Natural killer cell (primary cell): Measurements from ENCODE around the gene ARMC3. TPM values are rescaled to one million over a fixed set of nuclear protein-coding genes. Genes with fewer than 3 reads are reported as not detected.

Experiments used
- ATAC-seq, 3 donors: fragments of 150-1000 bp in 2 of 3; fragments of 200-7000 bp in 1 of 3; cut with Tn5 transposase; 1 replicate in 1 of 3; 2 replicates in 2 of 3; pipeline ENCODE4 v1.10.0; 2021; ENCODE audit warnings: mild to moderate bottlenecking in 2 of 3, moderate library complexity in 2 of 3
- DNase-seq, 2 donors: peaks; one replicate each; pipeline versions ENCODE4 v3.0.0 to v3.0.0-alpha.2; 2013 to 2021; ENCODE audit warnings: mixed read lengths in 1 of 2
- H3K27ac ChIP-seq: one replicate; pipeline ENCODE4 v1.5.1; 2013; ENCODE audit warnings: mild to moderate bottlenecking, low read length
- H3K27me3 ChIP-seq: one replicate; pipeline ENCODE4 v1.6.1; 2013; ENCODE audit warnings: low read length; ENCODE audit not compliant: control insufficient read depth, insufficient read depth
- H3K36me3 ChIP-seq: one replicate; pipeline ENCODE4 v1.6.1; 2013; ENCODE audit warnings: low read length; ENCODE audit not compliant: control insufficient read depth, insufficient read depth
- H3K4me1 ChIP-seq: one replicate; pipeline ENCODE4 v1.6.1; 2013; ENCODE audit warnings: low read length; ENCODE audit not compliant: control insufficient read depth, insufficient read depth
- H3K4me3 ChIP-seq: one replicate; pipeline ENCODE4 v1.5.1; 2013; ENCODE audit warnings: low read length
- H3K9me3 ChIP-seq: one replicate; pipeline ENCODE4 v1.6.1; 2013; ENCODE audit warnings: low read length; ENCODE audit not compliant: control insufficient read depth, insufficient read depth
- H3K27ac Mint-ChIP-seq, 2 donors: one replicate each; pipeline ENCODE4 v1.8.0; 2022; ENCODE audit warnings: mild to moderate bottlenecking in 2 of 2, mixed read lengths in 2 of 2, moderate library complexity in 1 of 2
- H3K27me3 Mint-ChIP-seq, 2 donors: one replicate each; pipeline ENCODE4 v1.8.0; 2022; ENCODE audit warnings: low read depth in 2 of 2, mixed read lengths in 2 of 2
- H3K36me3 Mint-ChIP-seq: one replicate; pipeline ENCODE4 v1.8.0; 2022; ENCODE audit warnings: mixed read lengths
- H3K4me1 Mint-ChIP-seq, 2 donors: one replicate each; pipeline ENCODE4 v1.8.0; 2022; ENCODE audit warnings: mixed read lengths in 2 of 2
- H3K4me3 Mint-ChIP-seq: one replicate; pipeline ENCODE4 v1.8.0; 2022; ENCODE audit warnings: mild to moderate bottlenecking, moderate library complexity, mixed read lengths
- H3K9me3 Mint-ChIP-seq, 2 donors: one replicate each; pipeline ENCODE4 v1.8.0; 2022; ENCODE audit warnings: mixed read lengths in 2 of 2
- CTCF ChIP-seq: fragments of 200-600 bp; IDR thresholded peaks from one replicate; pipeline ENCODE4 v1.8.0; 2022; ENCODE audit warnings: antibody characterized with exemption
- WGBS: methylation state at CpG from one replicate; pipeline ENCODE4 v1.1.7; 2013; ENCODE audit warnings: missing lambda C conversion rate; ENCODE audit not compliant: insufficient coverage; 5-methylcytosine and 5-hydroxymethylcytosine counted together
- intact Hi-C: fragments of 100-400 bp; cut with micrococcal nuclease; formaldehyde crosslinking; loops from one replicate; pipeline ENCODE4 v1.14.2; 2022
- total RNA-seq, 4 donors: library from RNA; stranded (reverse); fragments of 120-200 nt in 1 of 4; gene quantifications; one replicate each; pipeline versions ENCODE4 v1.2.3 to v1.2.4, GENCODE V29; 2013 to 2022

Gene ARMC3
- total RNA-seq, 3 donors from 2014 or later (not counting 1 experiment from before 2014, with no cell fraction given) = 0.65 to 0.68 TPM; not detected in 1

- peaks cover 30 to 64% of the 10 kb centered on the region in 2 donors for H3K27me3 Mint-ChIP-seq
- H3K4me1 Mint-ChIP-seq = no peaks in the 10 kb centered on the region
- Histone ChIP-seq H3K4me3 (no peak overlapping the region), H3K9me3 (no peaks in the 10 kb centered on the region), H3K27ac (no peak overlapping the region), H3K36me3 (no peaks in the 10 kb centered on the region), H3K4me1 (no peaks in the 10 kb centered on the region), H3K27me3 (no peaks in the 10 kb centered on the region)
- no peak for TF ChIP-seq CTCF
- 93% methylated on average over 4 of the region's 7 CpGs for WGBS
- no peak overlapping the region for H3K27ac Mint-ChIP-seq
- ATAC-seq (no peak), DNase-seq (no peak)
- H3K36me3 Mint-ChIP-seq = no peaks in the 10 kb centered on the region
- no peak overlapping the region for H3K4me3 Mint-ChIP-seq
- H3K9me3 Mint-ChIP-seq = peaks cover 0 to 2% of the 10 kb centered on the region in 2 donors
- intact Hi-C loops = no loop called here
Observed at GRCh38 chr10:23080262-23080661, 152.4 kb downstream of the ARMC3 start.

- ATAC-seq = no peak
Observed at GRCh38 chr10:23081221-23081750, 153.4 kb downstream of the ARMC3 start.

GRCh38 chr10:23081891-23082290 lies 154.0 kb downstream of the ARMC3 start:
- H3K27ac Mint-ChIP-seq = no peak overlapping the region
- WGBS = 86% methylated on average over 3 of the region's 4 CpGs
- H3K27me3 Mint-ChIP-seq = peaks cover 29 to 76% of the 10 kb centered on the region in 2 donors
- peaks cover 0 to 2% of the 10 kb centered on the region in 2 donors for H3K9me3 Mint-ChIP-seq
- no peak overlapping the region for H3K27ac ChIP-seq
- intact Hi-C loops = no loop called here
- no peaks in the 10 kb centered on the region for H3K4me1 ChIP-seq
- no peak for TF ChIP-seq CTCF
- H3K9me3 ChIP-seq = no peaks in the 10 kb centered on the region
- H3K36me3 ChIP-seq = no peaks in the 10 kb centered on the region
- no peaks in the 10 kb centered on the region for H3K36me3 Mint-ChIP-seq
- H3K27me3 ChIP-seq = no peaks in the 10 kb centered on the region
- no peaks in the 10 kb centered on the region for H3K4me1 Mint-ChIP-seq
- H3K4me3 ChIP-seq = no peak overlapping the region
- DNase-seq (peak in 1 of 2 donors; percentile 12), ATAC-seq (no peak)
- H3K4me3 Mint-ChIP-seq = no peak overlapping the region

More at GRCh38 chr10:23081221-23081750, 153.4 kb downstream of the ARMC3 start:
- DNase-seq = no peak
- Histone ChIP-seq H3K4me1 (no peaks in the 10 kb centered on the region), H3K36me3 (no peaks in the 10 kb centered on the region), H3K9me3 (no peaks in the 10 kb centered on the region), H3K27me3 (no peaks in the 10 kb centered on the region), H3K27ac (no peak overlapping the region), H3K4me3 (no peak overlapping the region)
- WGBS = 81% methylated on average over 7 of the region's 7 CpGs
- no peaks in the 10 kb centered on the region for H3K4me1 Mint-ChIP-seq
- H3K4me3 Mint-ChIP-seq = no peak overlapping the region
- H3K27ac Mint-ChIP-seq = no peak overlapping the region
- peaks cover 0 to 2% of the 10 kb centered on the region in 2 donors for H3K9me3 Mint-ChIP-seq
- H3K36me3 Mint-ChIP-seq = no peaks in the 10 kb centered on the region
- TF ChIP-seq CTCF = no peak
- peaks cover 31 to 71% of the 10 kb centered on the region in 2 donors for H3K27me3 Mint-ChIP-seq
- intact Hi-C loops = no loop called here

Other genes with a start within 250 kb of the ARMC3 start
- 100 to 1,000 TPM; 311 to 423 (median 405) TPM for gene PIP4K2A, start 213.5 kb upstream of the ARMC3 start, total RNA-seq
- 1 to 10 TPM; 3.3 to 5.6 (median 3.8) TPM for gene MSRB2, start 167.5 kb downstream of the ARMC3 start, total RNA-seq